NCI-H345 (cell line): Measurements from ENCODE around the gene VAPB.
"Not testable (repeated sequence)": the region's sequence is repeated elsewhere in the genome, so short reads cannot be mapped to it uniquely, and the experiment has no call there.

Experiments
- DNase-seq: peaks from one replicate; lab custom pipeline; 2025; lab: John Stamatoyannopoulos, UW

The VAPB gene

DNA sequence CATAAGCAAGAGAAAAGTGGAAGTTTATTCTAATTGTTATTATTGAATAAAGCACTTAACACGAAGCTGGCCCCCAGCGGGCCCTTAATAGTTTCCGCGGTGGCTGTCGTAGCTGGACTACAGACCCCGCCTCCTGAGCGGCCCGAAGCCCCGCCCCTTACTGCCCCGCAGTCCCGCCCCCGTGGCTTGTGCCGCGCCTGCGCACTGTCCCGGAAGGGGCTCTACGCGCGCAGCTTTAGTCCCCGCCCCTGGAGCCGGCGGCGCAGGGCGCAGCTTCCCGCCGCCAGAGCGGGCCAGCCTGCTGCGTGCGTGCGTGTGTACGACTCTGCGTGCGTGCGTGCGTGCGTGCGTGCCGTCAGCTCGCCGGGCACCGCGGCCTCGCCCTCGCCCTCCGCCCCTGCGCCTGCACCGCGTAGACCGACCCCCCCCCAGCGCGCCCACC is at the start of gene VAPB:
Gene VAPB (plus strand): TSS at position 348 of the 442 bp plus-strand sequence. CDS start 231 bp downstream, outside the sequence.
- peak; percentile 98 for DNase-seq

DNA sequence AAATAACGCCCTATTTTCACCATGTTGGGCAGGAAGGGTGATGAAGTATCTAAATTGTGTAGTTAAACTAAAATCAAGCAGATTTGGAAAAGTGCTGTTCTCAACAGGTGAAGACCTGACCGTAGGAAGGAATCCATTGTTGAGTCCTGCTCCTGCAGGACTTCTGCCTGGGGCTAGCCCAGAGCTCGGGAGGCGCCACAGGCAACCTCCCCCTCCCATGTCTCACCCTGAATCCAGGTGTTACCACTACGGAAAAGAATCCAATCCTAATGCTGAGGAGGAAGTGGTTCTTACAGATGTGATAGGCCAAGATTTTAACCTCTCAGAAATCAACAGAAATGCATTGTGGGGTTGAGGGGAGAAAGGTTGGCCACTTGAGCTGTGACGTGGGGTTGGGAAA is 49.3 kb upstream of the VAPB start:
- DNase-seq = no peak

DNA sequence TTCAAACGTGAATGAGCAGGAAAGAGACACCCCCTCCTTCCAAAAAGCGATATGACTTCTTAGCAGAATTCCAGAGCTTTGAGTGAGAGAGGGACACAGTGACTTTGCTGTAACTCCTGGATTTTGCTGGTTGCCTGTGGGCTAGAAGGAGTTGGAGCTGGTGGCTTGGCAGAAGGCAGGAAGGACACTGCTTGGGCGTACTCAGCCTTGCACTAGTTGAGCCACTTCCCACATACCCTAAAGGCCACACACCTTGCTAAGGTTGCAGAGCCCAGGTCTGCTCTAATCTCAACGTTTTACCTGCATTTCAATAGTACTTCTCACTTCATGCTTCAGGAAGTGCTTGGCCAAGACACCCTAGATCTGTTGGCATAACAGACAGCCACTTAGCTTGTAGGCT is 48.9 kb upstream of the VAPB start:
- DNase-seq = no peak

DNA sequence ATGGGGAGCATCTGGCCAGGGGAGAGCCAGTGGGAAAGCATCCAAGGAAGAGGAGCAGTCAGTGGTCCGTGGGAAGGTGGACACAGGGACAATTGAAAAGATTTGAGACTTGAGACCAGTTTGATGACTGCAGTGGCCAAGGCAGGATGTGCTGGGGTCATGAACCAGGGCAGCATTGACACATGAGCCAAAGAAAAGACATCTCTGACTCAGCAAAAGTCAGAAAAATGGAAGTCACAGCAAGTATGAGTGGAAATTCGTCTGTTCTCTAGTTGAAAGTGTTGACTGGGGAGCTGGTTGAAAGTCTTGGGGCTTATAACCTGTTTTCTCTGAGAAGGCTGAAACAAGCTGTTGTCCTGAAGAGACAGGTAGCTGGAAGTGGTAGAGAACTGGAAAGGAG is 48.2 kb upstream of the VAPB start:
- no peak for DNase-seq

DNA sequence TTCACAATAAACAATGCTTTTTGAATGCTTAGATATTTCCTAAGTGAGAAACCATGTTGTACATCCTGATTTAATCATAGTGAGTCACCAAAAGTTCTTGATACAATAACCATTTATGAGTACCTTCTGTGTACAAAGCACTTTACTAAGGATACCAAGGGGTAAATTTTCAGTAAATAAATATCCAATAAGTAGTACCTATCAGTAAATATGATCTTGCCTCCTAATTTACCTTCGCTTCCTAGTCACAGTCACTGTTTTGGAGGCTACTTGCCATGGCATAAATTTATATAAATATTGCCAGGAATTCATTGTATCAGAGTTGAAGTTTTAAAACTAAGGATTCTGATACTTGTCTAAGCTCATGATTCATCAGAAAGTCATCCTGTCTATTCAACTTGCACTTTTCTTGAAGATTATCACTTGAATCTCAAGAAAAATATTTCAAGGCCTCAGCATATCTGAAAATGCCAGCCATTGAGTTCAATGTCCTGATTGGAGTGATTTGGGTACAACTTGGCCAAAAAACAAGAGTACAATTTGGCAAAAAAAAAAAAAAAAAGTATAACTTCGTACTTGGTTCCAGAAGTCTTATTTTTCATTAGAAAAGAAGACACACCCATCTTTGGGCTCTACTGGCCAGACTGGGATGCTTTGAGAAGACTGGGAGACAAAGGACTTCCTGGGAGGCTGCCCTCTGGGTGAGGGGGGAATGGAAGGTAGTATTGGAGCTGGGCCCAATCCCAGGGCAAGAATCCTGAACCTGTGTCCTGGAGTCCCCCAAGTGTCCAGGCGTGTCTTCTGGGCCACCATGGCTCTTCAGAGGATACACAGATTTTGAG is 46.7 kb upstream of the VAPB start:
- no peak for DNase-seq

- DNase-seq = no peak
These were observed 44.3 kb upstream of the VAPB start for GRCh38 chr20:58344741-58345140.

GRCh38 chr20:58349570-58349969 is 39.5 kb upstream of the VAPB start:
- no peak for DNase-seq

DNA sequence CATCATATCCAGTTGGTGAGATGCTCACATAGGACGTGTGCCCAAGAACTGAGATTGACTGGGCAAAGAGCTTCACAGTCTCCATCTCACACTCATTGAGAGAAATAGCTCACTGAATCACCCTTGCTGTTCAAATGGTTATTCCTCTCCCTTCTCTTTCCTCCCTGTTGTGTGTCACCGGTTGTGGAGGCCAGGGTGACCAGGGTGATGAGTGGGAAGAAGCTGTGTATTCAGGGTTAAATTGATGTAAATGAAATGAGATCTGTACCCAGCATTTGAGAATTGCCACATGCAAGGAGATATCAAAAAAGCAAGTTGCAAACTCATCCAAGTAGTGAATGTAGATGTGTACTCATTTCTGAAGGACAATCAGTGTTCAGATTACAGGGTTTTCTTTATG is 36.6 kb upstream of the VAPB start:
- no peak for DNase-seq

DNA sequence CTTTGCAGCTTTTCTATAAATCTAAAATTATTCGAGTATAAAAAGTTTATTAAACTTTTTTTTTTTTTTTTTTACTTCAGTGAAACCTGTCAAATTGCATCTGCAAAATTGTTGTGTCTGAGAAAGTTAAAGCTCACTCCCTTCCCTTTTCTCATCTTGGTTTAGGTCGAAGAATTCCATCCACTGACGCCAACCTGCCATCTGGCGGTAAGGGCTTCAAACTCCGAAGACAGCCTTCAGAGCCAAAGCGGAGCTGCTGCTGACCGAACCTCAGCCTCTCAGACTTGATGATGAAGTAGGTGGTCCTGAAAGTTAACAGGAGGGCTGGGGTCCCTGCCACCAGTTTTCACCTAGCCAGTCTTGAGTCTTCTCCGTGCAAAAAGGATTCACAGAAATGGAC is 29.6 kb upstream of the VAPB start:
- DNase-seq = no peak

DNA sequence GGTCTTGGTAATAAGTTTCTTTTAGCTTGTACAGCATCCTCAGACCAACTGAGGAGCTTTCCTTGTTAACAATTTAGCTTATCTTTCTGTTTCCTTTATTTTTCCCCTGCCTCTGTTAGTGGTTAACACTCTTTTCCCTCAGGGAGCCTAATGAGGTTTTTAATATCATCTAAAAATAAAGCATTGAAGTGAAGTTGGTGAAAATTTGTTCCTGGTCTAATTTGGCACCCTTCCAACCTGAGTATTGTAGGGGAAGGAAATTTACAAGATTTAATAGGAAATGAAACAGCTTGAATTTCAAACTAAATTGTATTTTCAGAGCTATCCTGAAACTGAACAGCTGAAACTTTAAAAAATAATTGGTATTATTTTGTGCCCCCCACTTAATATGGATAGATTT is 28.1 kb upstream of the VAPB start:
- no peak for DNase-seq

GRCh38 chr20:58361481-58362205 is 27.4 kb upstream of the VAPB start:
- no peak for DNase-seq

GRCh38 chr20:58362206-58362516 is 26.9 kb upstream of the VAPB start:
- DNase-seq = no peak

DNA sequence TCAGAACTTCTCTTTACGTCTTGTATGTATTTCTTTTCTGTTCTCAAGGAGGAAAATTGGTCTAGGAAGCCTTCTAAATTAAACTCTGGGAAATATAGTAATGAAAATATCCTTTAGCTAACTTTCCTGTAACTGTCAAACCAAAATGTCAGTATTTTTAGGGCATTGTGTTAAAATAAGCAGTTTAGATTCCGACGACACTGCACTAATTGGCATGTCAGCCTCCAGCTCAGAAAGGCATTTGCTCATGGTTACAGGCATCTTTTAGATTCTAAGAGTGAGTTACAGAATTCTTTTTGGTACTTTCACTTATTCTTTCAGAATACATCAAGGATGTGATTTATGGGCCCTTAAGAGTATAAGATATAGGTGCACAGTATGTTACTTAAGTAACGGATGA is 26.1 kb upstream of the VAPB start:
- DNase-seq = no peak

GRCh38 chr20:58366866-58367265 is 22.2 kb upstream of the VAPB start:
- no peak for DNase-seq

DNA sequence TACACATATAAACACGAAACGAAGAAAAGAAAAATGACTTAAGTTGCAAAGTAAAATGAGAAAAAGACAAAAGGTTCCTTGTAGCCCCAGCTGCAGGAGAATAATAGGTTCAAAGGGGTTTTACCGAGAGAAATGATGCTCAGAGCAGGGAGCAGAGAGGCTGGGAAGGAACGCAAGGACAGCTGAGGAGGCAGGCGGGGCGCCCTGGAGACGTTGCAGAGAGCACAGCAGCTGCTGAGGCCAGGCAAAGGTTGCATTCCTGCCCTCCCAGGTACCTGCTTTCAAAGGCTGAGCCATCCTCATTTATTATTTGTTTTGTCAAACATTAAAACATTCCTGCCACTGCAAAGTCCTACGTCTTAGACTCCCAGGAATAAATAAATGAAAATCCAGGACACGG is 16.2 kb upstream of the VAPB start:
- DNase-seq = no peak

DNA sequence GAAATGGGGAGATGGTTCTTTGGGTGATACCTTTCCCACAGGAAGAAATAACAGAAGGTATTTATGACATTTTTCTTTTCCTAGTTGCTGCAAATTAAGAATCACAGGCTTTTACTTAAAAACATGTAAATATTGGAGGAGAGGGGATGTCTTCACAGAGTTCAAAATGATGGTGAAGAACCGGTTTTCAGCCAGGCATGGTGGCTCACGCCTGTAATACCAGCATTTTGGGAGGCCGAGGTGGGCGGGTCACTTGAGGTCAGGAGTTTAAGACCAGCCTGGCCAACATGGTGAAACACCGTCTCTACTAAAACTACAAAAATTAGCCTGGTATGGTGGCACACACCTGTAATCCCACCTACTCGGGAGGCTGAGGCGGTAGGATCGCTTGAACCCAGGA is 15.7 kb upstream of the VAPB start:
- DNase-seq = not testable (repeated sequence)

- DNase-seq = no peak
These were observed 14.8 kb upstream of the VAPB start for GRCh38 chr20:58374027-58374850.

DNA sequence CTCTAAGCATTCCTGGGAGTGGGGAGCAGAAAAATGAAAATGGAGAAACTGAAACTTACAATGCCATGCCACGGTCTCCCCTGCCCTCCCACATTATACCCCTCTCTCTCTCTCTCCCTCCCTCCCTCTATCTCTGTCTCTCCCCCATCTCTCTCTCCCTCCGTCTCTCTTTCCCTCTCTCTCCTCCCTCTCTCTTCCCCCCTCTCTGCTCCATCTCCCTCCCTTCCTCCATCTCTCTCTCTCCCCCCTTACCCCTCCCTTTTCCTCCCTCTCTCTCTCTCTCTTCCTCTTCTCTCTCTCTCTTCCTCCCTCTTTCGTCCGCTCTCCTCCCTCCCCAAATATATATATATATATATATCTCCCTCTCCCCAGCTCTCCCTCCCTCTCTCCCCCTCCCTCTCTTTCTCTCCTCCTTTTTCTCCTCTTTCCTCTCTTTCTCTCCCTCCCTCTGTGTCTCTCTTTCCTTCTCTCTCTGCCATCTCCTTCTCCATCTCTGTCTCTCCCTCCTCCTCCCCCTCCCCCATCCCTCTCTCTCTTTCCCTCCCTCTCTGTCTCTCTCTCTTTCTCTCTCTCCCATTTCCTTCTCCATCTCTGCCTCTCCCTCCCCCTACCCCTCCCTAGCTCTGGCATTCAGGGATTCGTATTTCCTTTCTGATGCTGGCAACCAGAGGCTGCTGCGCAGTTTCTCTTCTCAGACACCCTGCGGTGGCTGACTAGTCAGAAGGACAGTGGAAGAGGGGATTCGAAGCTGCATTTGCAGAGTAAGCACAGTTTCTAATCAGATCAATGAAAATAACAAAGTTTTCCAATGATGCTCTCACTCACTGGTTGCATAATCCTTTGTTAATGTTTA is 13.9 kb upstream of the VAPB start:
- no peak for DNase-seq

DNA sequence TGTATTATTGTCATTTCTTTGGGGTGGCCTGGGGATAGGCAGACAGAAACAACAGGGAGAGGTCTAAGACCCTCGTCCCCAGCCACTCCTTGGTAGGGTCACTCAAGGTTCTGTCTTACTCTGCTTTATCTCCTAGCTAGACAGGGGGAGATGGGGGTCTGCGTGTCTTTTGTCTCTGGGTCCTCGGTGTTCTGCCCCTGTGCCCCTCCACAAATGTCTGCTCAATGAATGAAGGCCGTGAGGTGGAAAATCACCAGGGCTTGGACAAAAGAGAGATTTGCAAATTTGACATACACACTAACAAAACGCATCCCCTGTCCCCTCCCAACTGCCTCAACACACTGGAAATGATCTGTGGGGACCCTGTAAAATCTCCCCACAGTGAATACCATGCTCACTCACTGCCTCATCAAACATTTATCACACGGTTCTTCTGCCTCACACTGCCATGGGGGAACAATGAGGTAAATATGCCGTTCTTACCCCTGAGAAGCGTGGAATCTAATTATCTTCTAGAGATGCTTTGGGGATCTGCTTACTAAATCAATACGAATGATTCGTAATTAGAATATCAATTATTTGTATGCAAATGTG is 13.2 kb upstream of the VAPB start:
- no peak for DNase-seq

- no peak for DNase-seq
These were observed 12.0 kb upstream of the VAPB start for GRCh38 chr20:58377017-58377416.

DNA sequence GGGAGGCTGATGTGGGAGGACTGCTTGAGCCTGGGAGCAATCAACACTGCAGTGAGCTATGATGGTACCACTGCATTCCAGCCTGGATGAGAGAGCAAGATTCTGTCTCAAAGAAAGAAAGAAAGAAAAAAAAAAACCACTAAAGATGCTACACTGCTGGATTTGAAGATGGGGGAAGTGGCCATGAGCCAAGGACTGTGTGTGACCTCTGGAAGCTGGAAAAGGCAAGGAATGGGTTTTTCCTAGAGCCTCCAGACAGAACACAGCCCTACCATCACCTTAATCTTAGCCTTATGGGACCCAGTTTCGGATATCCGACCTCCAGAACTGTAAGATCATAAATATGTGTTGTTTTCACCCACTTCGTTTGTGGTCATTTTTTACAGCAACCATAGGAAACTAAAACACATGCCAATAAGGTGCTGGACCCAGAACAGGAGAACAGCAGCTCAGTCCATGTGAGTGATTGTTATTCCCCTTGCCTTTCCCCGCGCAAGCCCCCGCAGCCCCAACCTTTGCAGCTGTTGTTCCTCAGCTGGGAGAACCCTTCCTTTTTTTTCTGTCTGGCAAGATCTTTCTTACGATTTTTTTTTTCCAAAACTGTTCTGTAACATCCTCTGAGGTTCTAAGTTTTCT is 11.1 kb upstream of the VAPB start:
- DNase-seq = no peak
